HCEC 1CT (cell line): ENCODE results near the gene CARD18.
"Not testable (repeated sequence)": the region's sequence is repeated elsewhere in the genome, so short reads cannot be mapped to it uniquely, and the experiment has no call there.

Source experiments
- DNase-seq: peaks from one replicate; pipeline ENCODE4 v3.0.0-alpha.2; 2017

The CARD18 gene

GRCh38 chr11:105132716-105133511, 6.7 kb downstream of the CARD18 start:
- peak; percentile 87 for DNase-seq

DNA sequence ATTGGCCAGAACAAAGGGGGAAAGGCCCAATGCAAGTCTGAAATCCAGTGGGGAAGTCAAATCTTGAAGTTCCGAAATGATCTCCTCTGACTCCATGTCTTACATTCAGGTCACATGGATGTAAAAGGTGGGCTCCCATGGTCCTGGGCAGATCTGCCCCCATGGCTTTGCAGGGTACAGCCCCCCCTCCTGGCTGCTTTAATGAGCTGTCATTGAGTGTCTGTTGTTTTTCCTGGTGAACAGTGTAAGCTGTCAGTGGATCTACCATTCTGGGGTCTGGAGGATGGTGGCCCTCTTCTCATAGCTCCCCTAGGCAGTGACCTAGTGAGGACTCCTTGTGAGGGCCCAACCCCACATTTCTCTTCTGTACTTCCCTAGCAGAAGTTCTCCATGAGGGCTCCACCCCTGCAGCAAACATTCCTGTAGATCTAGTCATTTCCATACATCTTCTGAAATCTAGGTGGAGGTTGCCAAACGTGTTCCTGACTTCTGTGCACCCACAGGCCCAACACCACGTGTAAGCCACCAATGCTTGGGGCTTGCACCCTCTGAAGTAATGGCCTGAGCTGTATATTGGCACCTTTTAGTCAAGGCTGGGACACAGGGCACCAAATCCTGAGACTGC, 9.3 kb downstream of the CARD18 start:
- DNase-seq, result peak; percentile 16

GRCh38 chr11:105124756-105125155, 14.8 kb downstream of the CARD18 start:
- no peak for DNase-seq

- no peak for DNase-seq
These were observed 28.2 kb downstream of the CARD18 start for GRCh38 chr11:105111145-105111944.

GRCh38 chr11:105110688-105111030, 28.9 kb downstream of the CARD18 start:
- no peak for DNase-seq

DNA sequence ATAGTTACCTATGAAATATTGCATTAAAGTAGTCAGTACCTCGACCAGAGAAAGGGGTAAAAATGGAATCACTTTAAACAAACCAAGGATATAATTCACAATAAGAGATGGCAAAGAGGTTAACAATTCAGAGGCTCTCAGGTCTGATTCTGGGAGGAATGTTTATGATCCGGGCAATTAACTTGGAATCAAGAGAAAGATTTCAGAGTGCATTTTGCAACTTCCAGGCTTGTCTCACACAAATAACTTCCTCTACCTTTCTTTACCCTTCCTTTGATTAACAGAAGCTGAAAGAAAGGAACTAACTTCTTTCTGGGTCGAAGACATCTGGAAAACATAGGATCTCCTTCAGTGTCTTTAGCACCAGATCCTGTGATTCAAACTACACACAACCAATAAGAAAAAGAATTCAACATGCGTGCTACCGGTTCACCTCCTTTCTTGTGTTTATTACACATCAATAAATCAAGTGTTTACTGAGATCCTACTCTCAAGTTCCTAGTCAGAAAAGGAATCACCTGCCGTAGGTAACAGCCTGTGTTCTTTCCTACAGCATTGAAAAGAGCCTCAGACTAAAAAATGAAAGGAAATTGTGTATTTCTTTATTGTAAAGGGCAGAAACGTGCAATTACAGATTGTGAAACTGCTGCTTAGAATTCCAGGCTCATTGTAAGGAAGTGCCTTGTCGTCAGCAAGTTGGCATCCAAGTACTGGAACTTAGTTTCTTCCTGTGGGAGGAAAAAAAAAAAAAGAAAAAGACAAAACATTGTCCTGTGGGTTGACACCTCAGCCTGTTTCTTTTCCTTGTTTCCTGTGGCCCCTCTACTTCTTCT, 29.5 kb downstream of the CARD18 start:
- DNase-seq, result no peak

- DNase-seq, result no peak
These were observed 30.2 kb downstream of the CARD18 start for GRCh38 chr11:105109321-105109720.

- no peak for DNase-seq
These were observed 31.3 kb downstream of the CARD18 start for GRCh38 chr11:105108247-105108646.

- DNase-seq, result not testable (repeated sequence)
These were observed 32.2 kb downstream of the CARD18 start for GRCh38 chr11:105107226-105107825.

DNA sequence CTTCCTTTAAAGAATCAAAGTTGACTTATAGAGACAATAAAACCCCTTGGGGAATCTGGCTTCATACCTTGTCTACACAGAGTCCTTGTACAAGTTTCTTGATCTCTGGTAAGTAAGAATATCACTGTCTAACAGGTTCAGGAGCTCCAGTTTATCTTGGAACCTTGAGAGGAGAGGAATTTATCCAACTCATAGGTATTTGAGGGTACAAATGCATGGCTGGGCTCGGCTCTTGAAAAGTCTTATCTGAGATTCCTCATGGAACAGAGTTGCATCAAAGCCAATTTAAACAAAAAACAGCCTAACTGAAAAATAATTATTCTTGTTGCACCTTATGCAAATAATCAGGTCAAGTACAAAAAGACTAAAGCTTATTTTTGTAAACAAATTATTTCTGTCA, 33.4 kb downstream of the CARD18 start:
- no peak for DNase-seq

DNA sequence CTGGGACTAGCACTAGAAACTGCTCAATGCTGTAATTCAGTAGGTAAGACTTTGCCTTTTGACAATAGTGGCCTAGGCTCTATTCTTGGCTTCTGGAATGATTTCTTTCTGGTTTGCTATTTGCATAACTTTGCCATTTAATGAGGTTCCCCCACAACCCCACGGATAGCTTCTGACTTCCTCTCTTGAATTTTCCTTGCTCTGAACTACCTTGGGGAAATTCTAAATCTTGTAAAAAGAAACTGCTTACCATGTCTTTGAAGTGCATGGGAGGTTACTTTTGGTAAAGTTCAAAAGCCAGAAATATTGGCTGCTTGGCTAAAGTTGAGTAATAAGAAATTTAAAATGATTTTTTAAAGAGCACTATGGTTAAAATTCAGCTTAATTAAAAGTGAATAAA, 35.3 kb downstream of the CARD18 start:
- no peak for DNase-seq

- no peak for DNase-seq
These were observed 36.2 kb downstream of the CARD18 start for GRCh38 chr11:105103336-105103735.

- DNase-seq, result not testable (repeated sequence)
These were observed 37.4 kb downstream of the CARD18 start for GRCh38 chr11:105102079-105102581.

- no peak for DNase-seq
These were observed 38.5 kb downstream of the CARD18 start for GRCh38 chr11:105100981-105101630.

GRCh38 chr11:105100206-105100605, 39.4 kb downstream of the CARD18 start:
- no peak for DNase-seq

DNA sequence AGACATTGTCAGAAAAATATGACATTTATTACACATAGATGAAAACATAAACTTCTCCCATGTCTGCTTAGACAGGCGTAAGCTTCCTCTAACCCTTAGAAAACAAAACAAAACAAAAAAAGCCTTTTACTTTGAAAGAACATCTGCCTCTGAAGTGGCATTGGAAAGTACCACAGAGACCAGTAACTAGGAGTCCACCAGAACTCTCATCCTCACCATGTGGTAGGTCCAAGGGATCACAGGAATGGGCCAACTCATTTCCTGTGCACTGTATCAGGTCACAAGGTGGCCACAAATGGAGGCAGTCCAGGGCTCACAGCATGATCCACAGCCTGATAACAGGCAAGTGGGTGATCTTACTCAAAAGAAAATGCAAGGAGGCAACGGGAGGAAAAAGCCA, 40.0 kb downstream of the CARD18 start:
- DNase-seq, result not testable (repeated sequence)

DNA sequence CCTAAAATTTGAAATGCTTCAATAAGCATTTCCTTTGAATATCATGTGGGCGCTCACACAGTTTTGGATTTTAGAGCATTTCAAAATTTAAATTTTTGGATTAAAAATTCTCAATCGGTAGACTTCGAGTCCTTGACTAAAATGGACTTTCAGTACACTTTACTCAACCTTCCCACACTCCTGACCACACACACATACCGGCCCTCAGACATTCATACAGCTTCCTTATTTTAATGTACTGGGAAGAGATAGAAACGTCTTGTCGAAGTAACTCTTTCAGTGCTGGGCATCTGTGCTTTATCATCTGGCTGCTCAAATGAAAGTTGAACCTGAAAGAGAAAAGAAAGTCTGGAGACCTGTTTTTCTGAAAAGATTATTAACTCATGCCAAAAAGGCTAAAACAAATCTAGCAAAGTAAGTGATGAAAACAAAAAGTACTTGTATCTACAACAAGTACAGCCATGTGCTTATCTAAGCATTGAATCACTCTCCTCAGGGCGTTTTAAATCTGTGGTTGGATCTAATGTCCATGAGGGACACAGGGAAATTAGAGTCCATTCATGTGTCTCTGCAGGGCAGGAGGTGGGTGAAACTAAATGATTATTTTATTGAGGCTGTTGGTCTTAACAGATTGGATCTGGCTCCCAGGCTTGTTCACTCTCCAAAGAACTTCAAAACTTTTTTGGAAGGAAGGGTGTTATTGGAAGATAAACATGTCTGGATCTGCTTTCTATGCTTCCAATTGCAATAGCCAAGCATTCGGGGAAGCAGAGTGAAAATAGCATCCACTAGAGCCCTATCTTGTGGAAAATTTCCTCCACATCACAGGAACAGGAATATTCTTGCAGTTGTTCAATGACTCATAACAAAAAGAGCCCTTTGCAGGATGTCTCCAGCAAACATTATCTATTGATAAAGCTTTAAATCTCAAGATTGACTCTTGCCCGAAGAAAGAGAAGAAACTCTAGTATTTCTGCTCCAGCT, 47.0 kb downstream of the CARD18 start:
- DNase-seq, result no peak
